Esophagus muscularis mucosa (tissue), 4 donors: ENCODE results near the gene TCF7L2.

Source experiments
- EP300 ChIP-seq: sonication (generic); formaldehyde crosslinking; IDR thresholded peaks from one replicate; pipeline ENCODE4 v1.6.1; 2017; ENCODE audit warnings: antibody characterized with exemption
- POLR2A ChIP-seq: fragments of 450-650 bp; IDR thresholded peaks from one replicate; pipeline ENCODE4 v1.6.1; 2017; ENCODE audit warnings: antibody characterized with exemption, moderate library complexity, mild to moderate bottlenecking, low read depth
- POLR2AphosphoS5 ChIP-seq, 2 donors: sonication (generic); formaldehyde crosslinking; IDR thresholded peaks; one replicate each; pipeline ENCODE4 v1.6.1; 2017; ENCODE audit warnings: antibody characterized with exemption in 2 of 2
- TF ChIP-seq, protein P1 (sequence below), 3 experiments: fragments of 200-600 bp in 2 of 3; fragments of 450-650 bp in 1 of 3; sonication (generic) in 2 of 3; IDR thresholded peaks; one replicate each; pipeline ENCODE4 v1.5.1; 2017 to 2019; ENCODE audit warnings: antibody characterized with exemption in 3 of 3, mild to moderate bottlenecking in 2 of 3, moderate library complexity in 1 of 3

DNA sequence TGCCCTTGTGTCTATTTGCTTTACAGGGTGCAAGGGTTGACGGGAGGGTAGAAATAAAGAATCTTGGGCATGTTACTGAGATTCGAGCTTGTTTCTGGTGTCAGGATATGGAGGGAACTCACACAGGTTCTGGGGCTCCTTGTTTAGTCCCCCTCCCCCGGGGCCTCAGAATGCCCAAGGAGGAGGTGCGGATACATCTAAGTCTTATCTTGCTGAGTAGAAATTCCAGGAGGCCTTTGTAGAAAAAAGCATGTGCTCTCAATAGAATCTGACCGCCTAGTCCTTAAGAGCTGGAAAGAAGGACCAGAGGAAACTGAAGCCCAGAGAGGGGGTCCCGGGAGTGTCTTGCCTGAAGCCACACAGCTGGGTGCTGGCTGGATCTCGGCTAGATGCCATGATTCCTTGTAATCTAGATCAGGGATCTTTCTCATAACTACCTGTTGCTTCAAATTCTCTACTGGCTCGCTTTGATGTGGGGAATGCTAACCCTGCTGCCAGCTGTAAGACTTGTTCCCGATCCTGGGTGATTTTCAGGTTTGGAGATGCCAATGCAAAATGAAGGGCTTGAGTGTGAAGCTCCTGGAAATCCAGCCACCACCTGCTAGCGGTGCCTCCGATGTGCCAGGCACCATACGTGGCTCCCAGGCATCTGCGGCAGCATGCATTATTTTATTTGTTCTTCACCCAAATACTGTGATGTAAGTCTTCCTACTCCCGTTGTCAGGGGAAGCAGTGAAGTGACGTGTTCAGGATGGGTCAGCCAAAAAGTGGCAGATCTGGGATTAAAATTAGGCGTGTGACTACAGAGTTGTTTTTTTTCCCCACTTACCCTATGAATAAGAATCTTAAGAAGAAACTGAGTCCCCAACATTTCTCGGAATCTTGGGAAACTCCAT, 226.0 kb downstream of the TCF7L2 start:
- TF ChIP-seq, protein P1, sequence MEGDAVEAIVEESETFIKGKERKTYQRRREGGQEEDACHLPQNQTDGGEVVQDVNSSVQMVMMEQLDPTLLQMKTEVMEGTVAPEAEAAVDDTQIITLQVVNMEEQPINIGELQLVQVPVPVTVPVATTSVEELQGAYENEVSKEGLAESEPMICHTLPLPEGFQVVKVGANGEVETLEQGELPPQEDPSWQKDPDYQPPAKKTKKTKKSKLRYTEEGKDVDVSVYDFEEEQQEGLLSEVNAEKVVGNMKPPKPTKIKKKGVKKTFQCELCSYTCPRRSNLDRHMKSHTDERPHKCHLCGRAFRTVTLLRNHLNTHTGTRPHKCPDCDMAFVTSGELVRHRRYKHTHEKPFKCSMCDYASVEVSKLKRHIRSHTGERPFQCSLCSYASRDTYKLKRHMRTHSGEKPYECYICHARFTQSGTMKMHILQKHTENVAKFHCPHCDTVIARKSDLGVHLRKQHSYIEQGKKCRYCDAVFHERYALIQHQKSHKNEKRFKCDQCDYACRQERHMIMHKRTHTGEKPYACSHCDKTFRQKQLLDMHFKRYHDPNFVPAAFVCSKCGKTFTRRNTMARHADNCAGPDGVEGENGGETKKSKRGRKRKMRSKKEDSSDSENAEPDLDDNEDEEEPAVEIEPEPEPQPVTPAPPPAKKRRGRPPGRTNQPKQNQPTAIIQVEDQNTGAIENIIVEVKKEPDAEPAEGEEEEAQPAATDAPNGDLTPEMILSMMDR (IDR thresholded peaks at IDR 0.05) = no peak
- TF ChIP-seq POLR2AphosphoS5 (IDR thresholded peaks at IDR 0.05) (no peak), POLR2A (no peak), EP300 (no peak)
